Retina (tissue), 1 donor: ENCODE measurements around the gene HIP1.
"Not testable (repeated sequence)": the region's sequence is repeated elsewhere in the genome, so short reads cannot be mapped to it uniquely, and the experiment has no call there.

Source experiments
- DNase-seq: peaks from one replicate; pipeline ENCODE4 v3.0.0-alpha.2; 2016

The HIP1 gene

DNA sequence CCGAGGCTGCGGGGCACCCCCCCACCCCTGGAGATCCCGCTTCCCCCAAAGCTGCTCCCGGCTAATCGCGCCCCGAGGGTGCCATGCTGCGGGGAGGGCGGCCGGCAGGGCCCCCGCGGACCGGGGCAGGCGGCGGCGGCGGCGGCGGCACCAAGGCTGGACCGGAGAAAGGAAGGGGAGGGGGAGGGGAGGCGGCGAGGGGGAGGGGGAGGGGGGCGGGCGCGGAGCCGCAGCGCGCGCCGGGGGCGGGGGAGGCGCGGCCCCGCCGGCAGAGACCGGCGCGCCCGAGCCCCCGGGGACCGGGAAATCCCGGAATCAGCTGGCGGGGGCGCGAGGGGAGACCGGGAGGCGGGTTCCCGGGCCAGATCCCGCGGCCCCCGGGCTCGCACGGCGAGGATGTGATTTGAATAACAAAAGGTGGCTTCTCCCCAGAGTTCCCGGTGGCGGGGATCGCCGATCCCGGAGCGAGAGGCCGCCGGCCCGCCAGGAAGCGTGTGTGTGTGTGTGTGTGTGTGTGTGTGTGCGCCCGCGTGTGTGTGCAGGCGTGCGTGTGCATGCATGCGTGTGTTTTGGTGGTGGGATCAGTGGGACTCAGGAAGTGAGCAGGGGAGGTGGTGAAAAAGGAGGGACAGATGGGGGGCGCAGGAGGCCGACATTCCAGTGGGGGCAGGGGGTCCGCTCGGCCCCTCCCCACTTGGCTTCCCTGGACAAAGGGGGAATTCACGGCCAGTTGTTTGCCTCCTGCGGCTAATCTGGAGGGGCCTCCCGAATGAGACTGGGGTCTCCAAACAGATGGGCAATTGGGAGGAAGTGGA lies 99.5 kb downstream of the HIP1 start:
- DNase-seq = peak; percentile 92

DNA sequence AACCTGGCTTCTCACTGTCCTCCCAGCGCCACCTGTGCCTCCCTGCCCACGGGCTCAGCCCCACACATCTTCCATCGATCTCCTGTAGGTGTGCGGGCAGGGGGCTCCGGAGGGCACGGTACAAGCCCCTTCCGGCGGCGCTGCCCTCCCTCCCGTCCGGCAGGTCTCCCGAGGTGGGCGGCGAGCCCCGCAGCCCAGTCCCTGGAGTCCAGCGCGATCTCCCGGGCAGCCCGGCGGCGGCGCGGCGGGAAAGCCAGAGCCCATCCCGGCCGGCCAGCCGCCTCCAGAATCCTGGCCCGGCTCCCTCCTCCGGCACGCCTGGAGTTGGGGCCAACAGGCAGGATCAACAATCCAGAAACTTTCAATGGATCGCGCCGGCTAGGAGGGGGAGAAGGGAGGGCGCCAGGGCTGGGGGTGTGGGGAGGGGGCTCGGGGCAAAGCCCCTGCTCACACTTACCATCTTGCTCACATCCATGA lies 100.1 kb downstream of the HIP1 start:
- peak; percentile 75 for DNase-seq

DNA sequence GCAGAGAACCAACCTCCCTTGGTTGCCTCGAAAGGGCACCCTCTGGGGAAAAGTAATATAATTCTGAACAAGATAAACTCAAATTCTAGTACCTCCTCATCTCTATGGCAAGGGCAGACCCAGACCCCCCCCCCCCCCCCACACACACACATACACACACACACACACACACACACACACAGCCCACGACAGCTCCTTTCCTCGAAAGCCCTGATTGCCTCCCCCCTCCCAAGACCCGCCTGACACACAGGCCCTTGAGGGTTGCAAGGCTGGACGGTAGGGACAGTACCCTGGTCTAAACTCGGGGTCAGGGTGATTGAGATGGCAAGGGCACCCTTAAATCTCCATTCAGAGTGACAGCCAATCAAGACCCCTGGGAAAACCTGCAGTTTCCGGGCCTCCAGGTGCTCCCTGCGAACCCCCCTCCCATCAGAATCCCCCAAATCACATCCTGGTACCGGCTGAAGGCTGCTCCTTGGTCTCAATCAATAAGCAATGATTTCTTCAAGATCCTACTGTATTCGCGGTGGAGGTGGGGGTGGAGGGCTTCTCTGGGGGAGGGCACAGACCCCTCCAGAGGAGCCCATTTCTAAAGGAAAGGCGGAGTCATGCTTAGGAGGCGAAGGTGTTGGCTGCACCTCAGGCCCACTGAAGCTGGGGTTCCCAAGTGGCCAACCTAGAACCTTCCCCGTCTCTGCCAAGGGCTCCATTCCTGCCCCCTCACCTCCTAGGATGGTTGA lies 100.7 kb downstream of the HIP1 start:
- DNase-seq = no peak

DNA sequence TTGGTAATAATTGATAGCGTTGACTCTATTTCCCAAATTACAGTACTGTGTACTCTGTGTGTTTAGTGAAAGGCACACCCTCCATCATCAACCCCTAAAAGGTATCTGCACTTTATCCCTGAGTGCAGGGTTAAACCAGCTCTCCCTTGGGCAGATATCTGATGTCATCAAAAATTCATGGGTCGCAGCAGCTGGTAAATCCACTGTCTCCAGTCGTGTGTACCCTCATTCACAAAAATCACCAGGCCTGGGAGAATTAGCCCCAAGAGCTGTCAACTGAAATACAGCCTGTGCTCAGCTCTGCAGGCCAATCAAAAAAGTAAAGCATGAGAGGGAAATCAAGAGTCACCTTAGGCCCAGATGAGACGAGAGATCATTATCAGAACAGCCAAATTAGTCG lies 103.7 kb downstream of the HIP1 start:
- peak; percentile 37 for DNase-seq

DNA sequence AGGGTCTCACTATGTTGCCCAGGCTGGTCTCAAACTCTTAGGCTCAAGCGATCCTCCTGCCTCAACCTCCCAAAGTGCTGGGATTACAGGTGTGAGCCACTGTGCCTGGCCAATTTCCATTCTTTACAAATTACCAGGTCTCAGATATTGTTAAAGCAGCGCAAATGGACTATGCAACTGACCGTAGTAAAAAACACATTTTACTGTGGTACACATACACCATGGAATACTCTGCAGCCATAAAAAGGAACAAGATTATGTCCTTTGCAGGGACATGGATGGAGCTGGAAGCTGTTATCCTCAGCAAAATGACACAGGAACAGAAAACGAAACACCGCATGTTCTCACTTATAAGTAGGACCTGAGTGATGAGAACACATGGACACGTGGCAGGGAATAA lies 106.2 kb downstream of the HIP1 start:
- DNase-seq = not testable (repeated sequence)

DNA sequence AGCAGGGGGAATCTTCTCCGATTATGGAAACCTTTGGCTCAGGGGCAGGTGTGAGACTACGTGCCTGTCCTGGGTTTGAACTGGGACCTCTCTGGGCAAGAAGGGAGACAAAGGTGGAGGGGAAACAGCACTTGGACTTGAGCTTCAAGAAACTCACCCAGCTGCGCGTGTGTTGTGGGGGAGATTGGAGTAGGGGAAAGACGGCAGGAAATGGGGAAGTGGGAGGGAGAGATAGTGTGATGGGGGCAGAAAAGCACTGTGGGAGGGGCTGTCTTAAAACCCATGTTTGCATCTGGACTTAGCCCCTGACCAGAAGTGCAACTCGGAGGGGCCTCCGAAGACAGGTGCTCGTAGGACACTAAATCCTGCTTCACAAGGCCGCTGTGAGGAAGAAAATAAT lies 107.0 kb downstream of the HIP1 start:
- no peak for DNase-seq

DNA sequence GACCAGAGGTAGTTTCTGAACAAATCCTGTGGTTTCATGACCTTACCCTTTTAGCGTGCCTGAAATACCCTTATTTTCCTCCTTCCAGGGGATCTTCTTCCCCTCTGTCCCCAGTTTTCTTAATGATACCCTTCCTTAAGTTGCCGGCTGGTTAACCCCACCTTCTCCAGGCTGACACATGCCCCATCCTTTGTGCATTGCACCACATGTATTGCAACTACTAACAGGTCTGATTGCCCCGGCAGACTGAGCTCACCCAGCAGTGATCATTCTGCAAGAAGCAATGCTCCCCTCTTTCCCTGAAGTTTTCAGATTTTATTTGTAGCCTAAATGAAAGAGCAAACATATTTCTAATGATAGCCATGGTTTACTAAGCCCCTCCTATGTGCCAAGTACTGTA lies 108.2 kb downstream of the HIP1 start:
- no peak for DNase-seq

DNA sequence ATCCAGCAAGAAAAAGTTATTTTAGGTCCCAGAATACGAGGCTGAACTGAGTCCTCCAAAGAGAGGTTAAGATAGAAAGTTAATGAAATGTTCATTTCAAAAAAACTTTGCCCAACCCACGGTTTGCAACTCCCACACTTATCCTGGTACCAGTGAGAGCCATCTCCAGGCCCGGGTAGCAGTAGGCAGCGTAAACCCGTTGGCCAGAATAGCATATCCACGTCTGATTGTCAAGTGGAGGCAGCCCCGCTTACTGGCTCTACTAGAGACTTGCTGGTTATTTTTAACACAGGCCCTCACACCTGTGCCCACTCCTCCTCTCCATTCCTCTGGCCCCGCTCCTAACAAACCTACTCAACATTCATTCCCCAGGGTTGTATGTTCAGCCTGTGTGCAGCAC lies 109.7 kb downstream of the HIP1 start:
- peak; percentile 27 for DNase-seq

DNA sequence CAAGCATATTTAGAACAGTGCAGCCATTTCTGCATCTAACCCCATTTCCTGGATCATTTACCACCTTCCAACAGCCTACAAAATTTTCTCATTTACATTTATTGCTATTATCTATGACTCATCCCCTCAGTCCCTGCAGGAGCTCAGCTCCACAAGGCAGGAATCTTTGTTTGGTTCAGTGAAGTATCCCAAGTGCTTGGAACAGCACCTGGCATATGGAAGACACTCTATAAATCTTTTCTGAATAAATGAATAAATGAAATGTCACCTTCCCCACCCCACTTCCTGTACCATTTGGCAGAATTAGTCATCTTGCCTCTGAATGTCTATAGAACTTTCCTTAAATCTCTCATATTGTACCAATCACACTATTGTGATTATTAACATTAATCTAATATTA lies 110.7 kb downstream of the HIP1 start:
- DNase-seq = no peak

DNA sequence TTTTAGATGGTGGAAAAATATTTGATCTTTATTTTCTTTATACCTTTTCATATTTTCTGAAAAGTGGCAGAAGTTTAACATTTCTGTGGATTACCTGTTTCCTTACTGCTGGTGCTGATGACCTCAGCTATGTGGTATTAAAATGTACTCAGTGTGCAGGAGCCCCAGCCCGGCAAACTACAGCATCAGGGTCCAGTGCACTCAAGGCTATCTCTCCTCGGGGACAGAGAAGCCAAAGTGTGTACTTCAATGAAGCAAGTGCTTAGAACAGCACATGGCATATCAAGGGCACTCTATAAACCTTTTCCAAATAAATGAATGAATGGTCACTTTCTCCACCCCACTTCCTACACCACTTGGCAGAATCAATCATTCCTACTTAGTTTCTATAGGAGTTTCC lies 111.8 kb downstream of the HIP1 start:
- no peak for DNase-seq

DNA sequence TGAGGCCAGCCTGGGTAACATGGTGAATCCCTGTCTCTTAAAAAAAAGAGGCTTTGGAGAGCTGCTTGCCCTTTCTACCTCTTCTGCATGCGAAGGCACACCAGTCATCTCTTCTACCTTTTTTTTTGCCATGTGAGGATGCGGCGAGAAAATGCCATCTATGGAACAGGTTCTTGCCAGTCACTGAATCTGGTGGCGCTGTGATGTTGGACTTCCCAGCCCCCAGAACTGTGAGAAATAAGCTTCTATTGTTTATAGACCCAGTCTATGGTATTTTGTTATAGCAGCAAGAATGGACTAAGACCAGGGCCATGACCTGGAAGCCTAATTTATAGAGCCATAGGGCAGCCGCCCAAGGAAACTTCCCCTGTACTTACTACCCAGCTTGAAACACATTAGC lies 112.9 kb downstream of the HIP1 start:
- no peak for DNase-seq

DNA sequence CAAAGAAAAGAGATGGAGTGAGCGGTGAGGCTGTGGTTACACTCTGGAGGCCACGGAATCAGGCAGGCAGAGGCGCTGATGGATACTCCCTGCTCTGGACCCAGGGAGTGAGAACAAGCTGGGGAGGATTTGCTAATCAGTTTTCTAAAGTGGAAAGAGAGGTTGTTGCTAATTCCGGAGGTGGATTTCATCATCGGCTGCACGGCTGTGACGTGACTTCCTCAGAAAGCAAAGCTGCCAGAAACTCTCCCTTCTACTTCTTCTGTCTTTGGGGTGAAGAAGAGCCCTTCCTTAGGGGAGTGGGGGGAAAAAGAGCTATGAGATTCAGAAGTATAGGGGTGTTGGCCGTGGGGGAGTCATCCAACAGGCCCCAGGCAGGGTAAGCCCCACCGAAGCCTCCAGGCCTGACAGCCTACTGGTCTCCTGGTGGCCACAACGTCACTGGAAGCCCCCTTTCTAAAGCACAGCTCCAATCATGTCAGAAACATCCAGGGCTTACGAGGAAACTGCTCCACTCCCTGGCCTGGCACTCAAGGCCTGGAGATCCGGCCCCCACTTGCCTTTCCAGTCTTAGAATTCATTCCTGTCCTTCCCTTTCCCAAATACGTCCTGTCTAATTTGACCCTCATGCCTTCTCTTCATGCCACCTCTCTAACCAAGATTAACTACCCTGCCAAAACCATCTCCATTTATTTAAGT lies 114.5 kb downstream of the HIP1 start:
- no peak for DNase-seq

DNA sequence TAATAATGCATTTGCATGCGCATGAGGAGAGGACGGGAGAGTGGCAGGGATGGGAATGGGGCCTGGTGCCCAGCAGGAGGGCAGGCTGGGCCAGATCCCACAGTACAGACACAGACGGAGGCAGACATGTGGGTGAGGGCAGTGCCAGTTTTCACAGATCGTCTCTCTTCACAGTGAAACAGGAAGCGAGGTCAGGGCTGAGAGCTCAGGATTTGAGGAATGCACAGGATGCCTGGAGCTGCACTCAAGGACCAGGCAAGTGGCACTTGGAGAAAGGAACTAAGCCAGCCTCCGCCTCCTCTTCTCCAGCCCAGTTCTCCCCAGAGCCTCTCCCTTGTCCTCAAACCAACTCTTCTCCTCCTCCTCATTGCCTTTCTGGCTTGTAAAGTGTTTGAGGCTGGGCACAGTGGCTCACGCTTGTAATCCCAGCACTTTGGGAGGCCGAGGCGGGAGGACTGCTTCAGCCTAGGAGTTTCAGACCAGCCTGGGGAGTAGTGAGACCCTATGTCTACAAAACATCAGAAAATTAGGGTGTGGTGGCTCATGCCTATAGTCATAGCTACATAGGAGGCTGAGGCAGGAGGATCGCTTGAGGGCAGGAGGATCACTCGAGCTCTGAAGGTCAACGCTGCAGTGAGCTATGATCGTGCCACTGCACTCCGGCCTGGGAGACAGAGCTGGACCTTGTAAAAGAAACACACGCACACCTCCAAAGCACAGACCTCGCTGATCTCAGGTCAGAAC lies 115.2 kb downstream of the HIP1 start:
- DNase-seq = no peak

DNA sequence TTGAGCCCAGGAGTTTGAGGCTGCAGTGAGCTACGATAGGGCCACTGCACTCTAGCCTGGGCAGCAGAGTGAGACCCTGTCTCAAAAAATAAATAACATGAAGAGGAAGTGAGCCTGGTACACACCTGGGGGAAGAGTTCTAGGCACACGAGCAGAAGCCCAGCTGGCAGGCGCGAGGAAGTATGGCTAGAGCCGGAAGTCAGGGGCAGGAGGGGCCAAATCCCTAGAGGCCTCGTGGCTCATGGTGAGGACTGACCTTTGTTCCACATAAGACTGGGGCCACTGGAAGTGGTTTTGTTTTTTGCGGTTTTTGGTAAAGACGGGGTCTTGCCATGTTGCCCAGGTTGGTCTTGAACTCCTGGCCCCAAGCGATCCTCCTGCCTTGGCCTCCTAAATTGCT lies 117.6 kb downstream of the HIP1 start:
- DNase-seq = no peak

DNA sequence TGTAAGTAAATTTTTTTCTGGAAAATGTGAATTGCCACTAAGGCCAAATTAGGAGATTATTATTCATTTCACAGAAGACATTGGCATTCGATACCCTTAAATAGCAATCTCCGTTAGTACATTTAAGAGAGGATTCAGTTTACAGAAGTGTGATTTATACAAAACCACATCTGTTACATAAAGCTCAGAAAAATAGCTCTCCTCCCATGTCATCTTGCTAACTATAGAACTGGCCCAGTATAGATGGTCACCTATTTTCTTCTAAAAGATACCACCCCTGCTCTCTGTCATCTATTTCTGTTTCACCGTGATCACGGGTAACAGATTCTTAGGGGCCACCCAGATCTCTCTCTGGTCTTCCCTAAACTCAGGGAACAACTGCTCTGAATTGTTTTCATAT lies 119.1 kb downstream of the HIP1 start:
- DNase-seq = no peak

DNA sequence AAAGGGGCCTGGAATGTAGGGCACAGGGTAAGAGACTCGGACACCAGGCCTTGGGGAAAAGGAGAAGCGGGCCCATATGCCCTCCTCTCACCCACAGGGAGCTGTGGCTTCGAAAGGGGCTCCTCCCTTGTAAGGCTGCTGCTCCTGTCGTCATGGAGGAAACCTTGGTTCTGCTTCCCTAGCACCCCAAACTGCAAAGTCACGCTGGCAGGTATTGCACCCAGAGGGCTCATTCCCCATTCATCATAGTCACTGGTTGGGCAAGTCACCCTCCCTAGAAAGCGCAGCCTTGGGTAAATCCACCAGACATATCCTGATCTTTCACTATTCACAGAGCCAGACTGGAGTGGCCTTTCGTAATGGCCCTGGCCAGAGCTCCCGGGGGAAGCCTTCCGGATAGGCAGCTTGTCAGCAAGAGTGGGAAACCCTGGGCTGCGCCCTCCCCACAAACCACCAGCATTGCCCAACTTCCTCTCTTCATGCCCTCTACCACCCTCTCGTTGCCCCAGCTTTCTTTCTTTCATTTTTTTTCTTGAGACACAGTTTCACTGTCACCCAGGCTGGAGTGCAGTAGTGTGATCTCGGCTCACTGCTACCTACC lies 121.0 kb downstream of the HIP1 start:
- DNase-seq = no peak

DNA sequence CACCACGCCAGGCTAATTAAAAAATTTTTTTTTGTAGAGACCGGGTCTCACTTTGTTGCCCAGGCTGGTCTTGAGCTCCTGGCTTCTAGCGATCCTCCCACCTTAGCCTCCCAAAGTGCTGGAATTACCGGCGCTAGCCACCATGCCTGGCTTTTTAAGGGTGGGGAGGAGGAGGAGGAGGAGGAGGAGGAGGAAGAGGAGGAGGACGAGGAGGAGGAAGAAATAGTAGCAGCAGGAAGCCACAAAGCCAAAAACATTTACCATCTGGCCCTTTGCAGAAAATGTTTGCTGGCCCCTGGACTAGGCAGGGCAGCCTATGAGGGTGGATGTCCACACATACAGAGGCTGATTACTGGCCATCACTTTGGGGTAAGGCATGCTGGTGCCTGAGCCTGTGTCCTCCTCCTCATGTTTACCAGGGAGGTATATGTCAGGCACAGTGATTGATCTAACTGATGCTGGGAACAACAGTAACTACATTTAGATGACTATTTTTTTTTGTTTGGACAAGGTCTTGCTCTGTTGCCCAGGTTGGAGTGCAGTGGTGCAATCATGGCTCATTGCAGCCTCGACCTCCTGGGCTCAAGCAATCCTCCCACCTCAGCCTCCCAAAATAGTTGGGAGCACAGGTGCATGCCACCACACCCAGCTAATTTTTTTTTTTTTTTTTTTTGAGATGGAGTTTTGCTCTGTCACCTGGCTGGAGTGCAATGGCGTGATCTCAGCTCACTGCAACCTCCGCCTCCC lies 122.1 kb downstream of the HIP1 start:
- DNase-seq = no peak

DNA sequence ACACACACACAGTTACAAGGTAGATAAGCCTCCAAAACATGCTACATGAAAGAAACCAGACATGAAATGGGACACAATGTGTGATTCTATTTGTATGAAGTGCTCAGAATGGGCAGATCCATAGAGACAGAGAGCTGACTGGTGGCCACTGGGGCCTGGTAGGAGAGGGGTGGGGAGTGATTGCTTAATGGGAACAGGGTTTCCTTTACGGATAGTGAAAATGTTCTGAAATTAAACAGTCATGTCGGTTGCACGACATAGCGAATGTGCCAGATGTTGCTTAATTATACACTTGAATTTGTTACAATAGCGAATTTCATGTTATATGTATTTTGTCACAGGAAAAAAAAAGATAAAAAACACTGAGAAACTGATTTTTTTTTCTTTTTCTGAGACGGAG lies 124.3 kb downstream of the HIP1 start:
- DNase-seq = no peak

DNA sequence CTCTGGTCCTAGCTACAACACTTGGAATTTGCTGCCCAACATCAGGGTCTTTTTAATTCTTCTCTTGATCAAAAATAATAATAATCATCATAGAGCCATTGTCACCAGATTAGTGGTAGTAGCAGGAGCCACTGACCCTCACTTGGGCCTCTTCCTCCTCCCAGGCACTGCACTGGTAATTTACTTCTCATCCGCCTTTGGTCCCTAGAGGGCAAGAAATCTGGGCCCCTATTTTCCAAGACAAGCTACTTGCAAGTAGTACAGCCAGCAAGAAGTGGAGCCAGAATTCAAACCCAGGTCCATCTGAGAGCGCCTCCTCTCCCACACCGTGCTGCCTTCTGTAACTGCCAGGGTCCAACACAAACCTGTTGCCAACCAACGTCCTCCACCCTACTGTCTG lies 125.4 kb downstream of the HIP1 start:
- DNase-seq = no peak

DNA sequence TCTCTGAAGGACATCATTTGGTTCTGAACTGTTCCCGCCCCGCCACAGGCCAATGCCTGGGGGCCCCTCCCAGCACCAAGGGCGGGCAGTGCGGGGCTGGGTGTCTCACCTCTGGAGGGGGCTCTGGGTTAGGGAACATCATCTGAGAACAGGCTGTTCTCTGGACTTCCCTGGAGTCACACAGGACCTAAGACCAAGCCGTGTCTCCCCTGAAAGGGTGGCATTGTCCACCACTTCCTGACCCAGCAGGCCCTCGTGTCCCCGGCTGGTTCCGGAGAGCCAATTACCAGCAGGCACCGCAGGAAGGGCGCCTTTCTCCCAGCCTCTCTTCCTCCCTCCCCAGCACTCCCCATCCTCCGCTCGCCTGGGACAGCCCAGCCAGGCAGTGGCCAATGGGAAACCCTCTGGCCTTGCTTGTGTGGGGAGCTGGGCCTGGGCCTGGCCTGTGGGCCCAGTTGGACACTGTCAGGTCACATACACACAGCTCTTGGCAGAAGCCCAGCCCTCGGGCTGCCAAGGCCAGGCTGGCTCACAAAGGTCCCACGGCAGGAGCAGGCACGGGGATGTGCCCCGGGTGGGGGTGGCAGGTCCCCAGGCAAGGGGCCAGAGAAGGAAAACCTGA lies 127.1 kb downstream of the HIP1 start:
- peak; percentile 50 for DNase-seq

DNA sequence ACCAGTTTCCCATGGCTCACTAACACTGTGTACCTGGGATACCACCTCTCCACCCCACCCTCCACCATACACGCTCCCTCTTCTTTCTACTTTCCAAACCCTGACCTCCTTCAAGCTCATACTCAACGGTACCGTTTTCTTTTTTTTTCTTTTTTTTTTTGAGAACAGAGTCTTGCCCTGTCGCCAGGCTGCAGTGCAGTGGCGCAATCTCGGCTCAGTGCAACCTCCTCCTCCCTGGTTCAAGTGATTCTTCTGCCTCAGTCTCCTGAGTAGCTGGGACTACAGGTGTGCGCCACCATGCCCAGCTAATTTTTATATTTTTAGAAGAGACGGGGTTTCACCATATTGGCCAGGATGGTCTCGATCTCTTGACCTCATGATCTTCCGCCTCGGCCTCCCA lies 129.3 kb downstream of the HIP1 start:
- DNase-seq = not testable (repeated sequence)
